Prostate gland (tissue), 2 donors: Measurements from ENCODE around the gene POLD1. TPM values are rescaled to one million over a fixed set of nuclear protein-coding genes. Genes with fewer than 3 reads are reported as not detected.

ENCODE experiments used
- DNase-seq: peaks from one replicate; pipeline ENCODE4 v3.0.0-alpha.2; 2019; ENCODE audit warnings: low spot score
- H3K27ac ChIP-seq, 2 donors: fragments of 200-600 bp; sonication (generic); 2 replicates each; pipeline ENCODE4 v1.5.1; 2017 to 2019
- H3K27me3 ChIP-seq: fragments of 200-600 bp; sonication (generic); replicated peaks from 2 replicates; pipeline ENCODE4 v1.5.1; 2019; ENCODE audit not compliant: insufficient read depth
- H3K36me3 ChIP-seq, 2 donors: fragments of 200-600 bp; sonication (generic); 1 replicate in 1 of 2; 2 replicates in 1 of 2; pipeline versions ENCODE4 v1.5.1 to v1.8.1; 2017 to 2019
- H3K4me1 ChIP-seq: fragments of 200-600 bp; sonication (generic); replicated peaks from 2 replicates; pipeline ENCODE4 v1.5.1; 2019
- H3K4me3 ChIP-seq, 2 donors: fragments of 200-600 bp; sonication (generic); 2 replicates each; pipeline ENCODE4 v1.5.1; 2017 to 2019
- H3K9me3 ChIP-seq: fragments of 200-600 bp; sonication (generic); 2 replicates; pipeline ENCODE4 v1.5.1; 2017
- POLR2A ChIP-seq: fragments of 450-650 bp; IDR thresholded peaks from one replicate; pipeline ENCODE4 v1.6.1; 2016; ENCODE audit warnings: antibody characterized with exemption, mild to moderate bottlenecking
- POLR2AphosphoS5 ChIP-seq: sonication (generic); formaldehyde crosslinking; IDR thresholded peaks from one replicate; pipeline ENCODE4 v1.6.1; 2017; ENCODE audit warnings: antibody characterized with exemption
- WGBS: methylation state at CpG from one replicate; pipeline ENCODE4 v1.1.5; 2018; 5-methylcytosine and 5-hydroxymethylcytosine counted together
- intact Hi-C: fragments of 100-400 bp; cut with DNase I; formaldehyde crosslinking; loops from one replicate; pipeline ENCODE4 v1.14.2; 2022
- total RNA-seq, 2 donors: library from RNA; depleted of rRNA; stranded (reverse); fragments of >200 nt; gene quantifications; one replicate each; pipeline ENCODE4 v1.1.0, GENCODE V29; 2016
- TF ChIP-seq, protein P1 (sequence below), 4 experiments: fragments of 200-600 bp in 2 of 4; fragments of 450-650 bp in 2 of 4; sonication (generic) in 2 of 4; IDR thresholded peaks; 1 replicate in 3 of 4; 2 replicates in 1 of 4; pipeline ENCODE4 v1.5.1; 2016 to 2019; ENCODE audit warnings: antibody characterized with exemption in 4 of 4, mild to moderate bottlenecking in 2 of 4, moderate library complexity in 2 of 4

POLD1 gene
- total RNA-seq, 2 donors from 2014 or later = 15.6 to 35.7 TPM

DNA sequence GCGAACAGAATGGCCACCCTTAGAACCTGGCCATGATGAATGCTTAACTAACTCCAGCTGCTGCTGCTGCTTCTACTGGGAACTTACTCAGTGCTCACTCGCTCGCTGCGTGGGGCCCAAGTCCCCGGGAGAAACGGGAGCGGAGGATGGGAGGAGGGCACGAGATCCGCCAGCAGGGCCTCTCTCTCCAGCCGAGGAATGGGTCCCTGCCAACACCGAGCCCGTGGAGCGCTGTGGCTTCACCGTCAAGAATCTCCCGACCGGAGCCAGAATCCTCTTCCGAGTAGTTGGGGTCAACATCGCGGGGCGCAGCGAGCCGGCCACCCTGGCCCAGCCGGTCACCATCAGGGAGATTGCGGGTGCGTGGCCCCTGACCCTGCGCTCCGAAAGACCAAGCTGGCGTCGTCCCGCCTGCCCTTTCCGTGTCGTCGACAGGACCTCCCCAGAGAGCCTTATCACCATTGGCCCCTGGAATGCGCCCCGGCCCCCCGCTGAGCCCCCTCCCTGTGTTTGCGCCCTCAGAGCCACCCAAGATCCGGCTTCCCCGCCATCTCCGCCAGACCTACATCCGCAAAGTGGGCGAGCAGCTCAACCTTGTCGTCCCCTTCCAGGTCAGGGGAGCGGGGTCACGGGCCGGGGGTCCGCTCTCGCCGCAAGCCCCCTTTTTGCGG lies 74.4 kb downstream of the POLD1 start:
- Histone ChIP-seq H3K36me3 (no peaks in the 10 kb centered on the region), H3K4me3 (no peak overlapping the region), H3K27me3 (peaks cover 8% of the 10 kb centered on the region), H3K4me1 (no peaks in the 10 kb centered on the region), H3K9me3 (no peaks in the 10 kb centered on the region), H3K27ac (no peak overlapping the region)
- DNase-seq = no peak
- 50% methylated on average over 47 of the region's 50 CpGs for WGBS
- intact Hi-C loops = no loop called here
- TF ChIP-seq POLR2A (no peak), POLR2AphosphoS5 (no peak)
- TF ChIP-seq, protein P1, sequence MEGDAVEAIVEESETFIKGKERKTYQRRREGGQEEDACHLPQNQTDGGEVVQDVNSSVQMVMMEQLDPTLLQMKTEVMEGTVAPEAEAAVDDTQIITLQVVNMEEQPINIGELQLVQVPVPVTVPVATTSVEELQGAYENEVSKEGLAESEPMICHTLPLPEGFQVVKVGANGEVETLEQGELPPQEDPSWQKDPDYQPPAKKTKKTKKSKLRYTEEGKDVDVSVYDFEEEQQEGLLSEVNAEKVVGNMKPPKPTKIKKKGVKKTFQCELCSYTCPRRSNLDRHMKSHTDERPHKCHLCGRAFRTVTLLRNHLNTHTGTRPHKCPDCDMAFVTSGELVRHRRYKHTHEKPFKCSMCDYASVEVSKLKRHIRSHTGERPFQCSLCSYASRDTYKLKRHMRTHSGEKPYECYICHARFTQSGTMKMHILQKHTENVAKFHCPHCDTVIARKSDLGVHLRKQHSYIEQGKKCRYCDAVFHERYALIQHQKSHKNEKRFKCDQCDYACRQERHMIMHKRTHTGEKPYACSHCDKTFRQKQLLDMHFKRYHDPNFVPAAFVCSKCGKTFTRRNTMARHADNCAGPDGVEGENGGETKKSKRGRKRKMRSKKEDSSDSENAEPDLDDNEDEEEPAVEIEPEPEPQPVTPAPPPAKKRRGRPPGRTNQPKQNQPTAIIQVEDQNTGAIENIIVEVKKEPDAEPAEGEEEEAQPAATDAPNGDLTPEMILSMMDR (IDR thresholded peaks at IDR 0.05) = no peak

DNA sequence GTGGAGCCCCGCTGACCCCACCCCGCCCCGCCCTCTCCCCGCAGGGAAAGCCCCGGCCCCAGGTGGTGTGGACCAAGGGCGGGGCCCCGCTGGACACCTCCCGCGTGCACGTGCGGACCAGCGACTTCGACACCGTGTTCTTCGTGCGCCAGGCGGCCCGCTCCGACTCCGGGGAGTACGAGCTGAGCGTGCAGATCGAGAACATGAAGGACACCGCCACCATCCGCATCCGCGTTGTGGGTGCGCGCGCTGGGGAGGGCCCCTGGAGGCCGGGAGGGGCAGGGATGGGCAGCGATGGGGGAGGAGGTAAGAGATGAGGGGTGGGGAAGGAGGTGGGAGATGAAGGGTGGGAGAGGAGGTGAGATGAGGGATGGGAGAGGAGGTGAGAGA lies 74.9 kb downstream of the POLD1 start:
- intact Hi-C loops = no loop called here
- TF ChIP-seq POLR2A (no peak), POLR2AphosphoS5 (no peak)
- TF ChIP-seq, protein P1 (IDR thresholded peaks at IDR 0.05) = no peak
- WGBS = 67% methylated on average over 29 of the region's 32 CpGs
- H3K27ac ChIP-seq = no peak overlapping the region
- peaks cover 8% of the 10 kb centered on the region for H3K27me3 ChIP-seq
- H3K4me1 ChIP-seq = no peaks in the 10 kb centered on the region
- H3K36me3 ChIP-seq = no peaks in the 10 kb centered on the region
- DNase-seq = no peak
- H3K9me3 ChIP-seq = no peaks in the 10 kb centered on the region
- H3K4me3 ChIP-seq = no peak overlapping the region

DNA sequence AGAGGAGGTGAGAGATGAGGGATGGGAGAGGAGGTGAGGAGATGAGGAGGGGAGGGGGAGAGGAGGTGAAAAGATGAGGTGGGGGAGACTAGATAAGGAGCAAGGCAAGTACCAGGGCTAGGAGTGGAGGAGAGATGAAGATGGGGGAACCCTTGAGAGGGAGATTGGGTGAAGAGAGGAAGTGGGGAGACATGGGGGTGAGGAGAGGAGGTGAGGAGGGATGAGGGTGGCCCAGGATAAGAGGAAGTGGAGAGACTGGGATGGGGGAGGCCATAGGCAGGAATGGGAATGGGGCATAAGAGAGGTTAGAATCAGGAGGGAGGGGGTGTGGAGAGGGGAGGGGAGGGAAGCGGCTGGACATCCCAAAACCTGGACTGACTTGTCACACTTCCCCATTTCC lies 75.5 kb downstream of the POLD1 start:
- H3K4me1 ChIP-seq = no peaks in the 10 kb centered on the region
- intact Hi-C loops = loop anchor here (2.0 kb wide), 1 partner anchor 91 kb away; no protein-coding TSS in a partner anchor
- H3K4me3 ChIP-seq = no peak overlapping the region
- peaks cover 8% of the 10 kb centered on the region for H3K27me3 ChIP-seq
- DNase-seq = no peak
- H3K27ac ChIP-seq = no peak overlapping the region
- WGBS = 30% methylated on average over 1 of the region's 1 CpG
- no peaks in the 10 kb centered on the region for H3K36me3 ChIP-seq
- TF ChIP-seq POLR2AphosphoS5 (no peak), POLR2A (no peak)
- TF ChIP-seq, protein P1 (IDR thresholded peaks at IDR 0.05) = no peak
- H3K9me3 ChIP-seq = no peaks in the 10 kb centered on the region

DNA sequence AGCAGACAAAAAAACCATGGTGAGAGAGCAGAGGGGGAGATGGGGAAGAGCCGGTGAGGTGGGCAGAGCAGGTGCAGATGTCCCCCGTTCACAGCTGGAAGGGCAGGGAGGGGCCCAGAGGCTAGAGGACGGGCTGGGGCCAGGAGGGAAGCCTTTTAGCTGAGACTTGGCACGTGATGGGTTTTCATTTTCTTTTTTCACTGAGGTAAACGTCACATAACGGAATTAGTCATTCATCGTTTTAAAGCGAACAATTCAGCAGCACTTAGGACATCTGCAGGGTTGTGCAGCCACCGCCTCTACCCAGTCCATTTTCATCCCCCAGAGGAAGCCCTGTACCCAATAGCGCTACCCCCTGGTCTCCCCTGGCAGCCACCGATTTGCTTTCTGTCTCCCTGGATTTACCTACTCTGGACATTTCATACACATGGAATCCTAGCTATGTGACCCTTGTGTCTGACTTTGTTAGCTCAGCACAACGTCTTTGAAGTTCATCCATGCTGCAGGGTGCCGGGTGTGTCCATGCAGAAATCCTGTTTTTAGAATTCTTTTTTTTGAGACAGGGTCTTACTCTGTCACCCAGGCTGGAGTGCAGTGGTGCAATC lies 76.1 kb downstream of the POLD1 start:
- WGBS = 22% methylated on average over 13 of the region's 13 CpGs
- TF ChIP-seq POLR2AphosphoS5 (no peak), POLR2A (no peak)
- TF ChIP-seq, protein P1 (IDR thresholded peaks at IDR 0.05) = no peak
- H3K27me3 ChIP-seq = peaks cover 8% of the 10 kb centered on the region
- H3K4me1 ChIP-seq = no peaks in the 10 kb centered on the region
- intact Hi-C loops = loop anchor here (2.0 kb wide), 1 partner anchor 91 kb away; no protein-coding TSS in a partner anchor
- no peak overlapping the region for H3K27ac ChIP-seq
- H3K9me3 ChIP-seq = no peaks in the 10 kb centered on the region
- no peaks in the 10 kb centered on the region for H3K36me3 ChIP-seq
- no peak overlapping the region for H3K4me3 ChIP-seq
- DNase-seq = no peak
